ENCODE results near the gene GNG2.

DNA sequence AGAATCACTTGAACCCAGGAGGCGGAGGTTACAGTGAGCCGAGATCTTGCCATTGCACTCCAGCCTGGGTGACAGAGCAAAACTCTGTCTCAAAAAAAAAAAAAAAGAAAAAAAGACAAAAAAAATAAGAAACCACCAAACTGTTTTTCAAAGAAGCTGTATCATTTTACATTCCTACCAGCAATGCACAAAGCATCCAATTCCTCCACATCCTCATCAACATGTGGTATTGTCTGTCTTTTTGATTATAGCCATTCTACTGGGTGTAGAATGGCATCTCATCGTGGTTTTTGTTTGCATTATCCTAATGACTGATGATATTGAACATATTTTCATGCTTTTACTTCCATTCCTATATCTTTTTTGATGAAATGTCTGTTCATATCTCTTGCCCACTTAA, 36.2 kb upstream of the GNG2 start:
- TF ChIP-seq, protein P1, sequence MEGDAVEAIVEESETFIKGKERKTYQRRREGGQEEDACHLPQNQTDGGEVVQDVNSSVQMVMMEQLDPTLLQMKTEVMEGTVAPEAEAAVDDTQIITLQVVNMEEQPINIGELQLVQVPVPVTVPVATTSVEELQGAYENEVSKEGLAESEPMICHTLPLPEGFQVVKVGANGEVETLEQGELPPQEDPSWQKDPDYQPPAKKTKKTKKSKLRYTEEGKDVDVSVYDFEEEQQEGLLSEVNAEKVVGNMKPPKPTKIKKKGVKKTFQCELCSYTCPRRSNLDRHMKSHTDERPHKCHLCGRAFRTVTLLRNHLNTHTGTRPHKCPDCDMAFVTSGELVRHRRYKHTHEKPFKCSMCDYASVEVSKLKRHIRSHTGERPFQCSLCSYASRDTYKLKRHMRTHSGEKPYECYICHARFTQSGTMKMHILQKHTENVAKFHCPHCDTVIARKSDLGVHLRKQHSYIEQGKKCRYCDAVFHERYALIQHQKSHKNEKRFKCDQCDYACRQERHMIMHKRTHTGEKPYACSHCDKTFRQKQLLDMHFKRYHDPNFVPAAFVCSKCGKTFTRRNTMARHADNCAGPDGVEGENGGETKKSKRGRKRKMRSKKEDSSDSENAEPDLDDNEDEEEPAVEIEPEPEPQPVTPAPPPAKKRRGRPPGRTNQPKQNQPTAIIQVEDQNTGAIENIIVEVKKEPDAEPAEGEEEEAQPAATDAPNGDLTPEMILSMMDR (IDR thresholded peaks at IDR 0.05), result no peak
- no peak for TF ChIP-seq EZH2 (IDR thresholded peaks at IDR 0.05)

Measured in neural progenitor cell (in vitro differentiated cells).